GM18526 (cell line): ENCODE data around the gene TNNT3.

Experiments used
- POLR2A ChIP-seq: IDR thresholded peaks from 3 replicates; pipeline ENCODE4 v1.6.1; 2011; ENCODE audit not compliant: insufficient read length; ENCODE audit errors: extremely low read depth

The TNNT3 gene

DNA sequence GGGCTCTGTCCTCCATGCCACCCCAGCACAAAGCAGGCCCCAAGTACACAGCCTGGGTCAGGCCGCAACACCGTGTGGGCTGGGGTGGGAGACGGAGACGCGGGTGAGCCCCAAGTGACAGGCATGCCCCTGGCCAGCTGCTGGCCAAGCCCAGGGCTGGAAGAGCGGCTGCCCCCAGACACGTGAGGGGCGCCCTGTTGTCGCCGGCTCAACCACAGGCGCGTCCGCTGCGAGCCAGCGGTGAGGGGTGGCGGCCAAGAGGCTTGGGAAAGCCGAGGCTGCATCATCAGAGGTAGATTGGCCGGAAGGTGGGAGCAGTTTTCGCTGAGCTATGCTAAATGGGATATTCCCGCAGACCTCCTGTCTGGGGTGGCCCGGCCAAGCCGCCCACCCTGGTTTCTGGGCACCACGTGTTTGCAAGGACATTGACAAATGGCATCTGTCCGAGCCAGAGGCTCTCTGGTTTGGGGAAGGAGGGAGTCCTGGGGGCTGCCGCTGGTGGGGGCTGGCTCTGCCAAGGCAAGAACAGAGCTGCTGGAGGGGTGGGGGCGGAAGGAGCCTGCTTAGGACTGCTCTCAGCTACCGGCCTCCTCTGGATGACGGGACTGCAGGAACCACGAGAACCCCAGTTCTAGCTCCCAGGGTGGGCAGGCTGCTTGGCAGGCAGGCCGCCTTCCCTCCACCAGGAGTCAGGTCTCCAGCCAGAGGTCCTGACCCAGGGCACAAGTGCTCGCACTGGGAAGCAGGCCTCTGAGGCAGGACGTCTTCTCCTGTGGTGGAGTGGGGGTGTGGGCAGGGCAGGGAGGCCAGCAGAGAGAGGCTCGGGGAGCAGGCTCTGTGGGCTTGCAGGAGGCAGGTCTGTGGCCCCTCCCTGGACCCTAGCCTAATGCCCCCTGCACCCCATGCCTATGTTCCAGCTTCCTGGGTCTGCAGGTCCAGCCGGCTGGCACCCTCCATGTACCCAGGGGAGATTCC is 28.4 kb upstream of the TNNT3 start:
- TF ChIP-seq POLR2A: no peak

DNA sequence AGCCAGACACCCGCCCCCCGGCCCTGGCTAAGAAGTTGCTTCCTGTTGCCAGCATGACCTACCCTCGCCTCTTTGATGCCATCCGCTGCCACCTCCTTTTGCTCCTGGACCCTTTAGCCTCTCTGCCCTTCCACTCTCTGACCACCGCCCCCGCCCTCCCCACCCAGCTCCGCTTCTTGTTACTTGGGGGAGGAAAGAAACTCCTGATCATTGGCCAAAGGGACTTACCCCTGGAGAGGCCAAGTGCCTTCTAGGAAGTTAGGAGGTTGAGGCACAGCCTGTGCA is 27.7 kb upstream of the TNNT3 start, which contains the start of gene PRR33:
PRR33 (minus strand) TSS at position 65 of the 285 bp plus-strand sequence. CDS start 1,311 bp downstream, outside the sequence.
- no peak for TF ChIP-seq POLR2A

DNA sequence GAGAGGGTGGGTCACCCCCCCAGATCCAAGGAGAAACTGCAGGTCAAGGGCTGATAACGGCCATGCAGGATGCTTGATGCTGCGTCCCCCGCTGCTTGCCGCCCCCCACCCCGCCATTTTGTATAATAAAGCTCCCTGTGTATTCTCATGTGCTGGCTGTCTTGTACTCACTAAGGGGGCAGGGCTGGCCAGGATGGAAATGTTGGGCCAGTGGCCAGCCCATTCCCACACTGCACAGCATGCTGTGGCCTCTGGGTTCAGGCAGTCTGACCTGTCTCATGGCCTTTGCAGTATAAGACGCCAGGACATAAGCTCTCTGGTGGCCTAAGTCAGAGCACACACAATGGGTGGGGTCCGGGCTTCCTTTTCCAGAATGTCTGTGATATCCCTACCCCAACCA is 27.4 kb upstream of the TNNT3 start:
- no peak for TF ChIP-seq POLR2A

DNA sequence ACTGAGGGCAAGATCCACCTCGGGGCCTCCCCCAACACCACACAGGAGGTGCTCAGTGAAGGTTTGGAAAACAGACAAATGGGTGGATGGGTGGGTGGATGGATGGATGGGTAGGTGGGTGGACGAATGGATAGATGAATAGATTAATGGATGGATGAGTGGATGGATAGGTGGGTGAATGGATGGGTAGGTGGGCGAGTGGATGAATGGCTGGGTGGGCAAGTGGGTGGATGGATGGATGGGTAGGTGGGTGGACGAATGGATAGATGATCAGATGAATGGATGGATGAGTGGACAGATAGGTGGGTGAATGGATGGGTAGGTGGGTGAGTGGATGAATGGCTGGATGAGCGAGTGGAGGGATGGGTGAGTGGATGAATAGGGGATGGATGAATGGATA is 26.9 kb upstream of the TNNT3 start:
- no peak for TF ChIP-seq POLR2A

DNA sequence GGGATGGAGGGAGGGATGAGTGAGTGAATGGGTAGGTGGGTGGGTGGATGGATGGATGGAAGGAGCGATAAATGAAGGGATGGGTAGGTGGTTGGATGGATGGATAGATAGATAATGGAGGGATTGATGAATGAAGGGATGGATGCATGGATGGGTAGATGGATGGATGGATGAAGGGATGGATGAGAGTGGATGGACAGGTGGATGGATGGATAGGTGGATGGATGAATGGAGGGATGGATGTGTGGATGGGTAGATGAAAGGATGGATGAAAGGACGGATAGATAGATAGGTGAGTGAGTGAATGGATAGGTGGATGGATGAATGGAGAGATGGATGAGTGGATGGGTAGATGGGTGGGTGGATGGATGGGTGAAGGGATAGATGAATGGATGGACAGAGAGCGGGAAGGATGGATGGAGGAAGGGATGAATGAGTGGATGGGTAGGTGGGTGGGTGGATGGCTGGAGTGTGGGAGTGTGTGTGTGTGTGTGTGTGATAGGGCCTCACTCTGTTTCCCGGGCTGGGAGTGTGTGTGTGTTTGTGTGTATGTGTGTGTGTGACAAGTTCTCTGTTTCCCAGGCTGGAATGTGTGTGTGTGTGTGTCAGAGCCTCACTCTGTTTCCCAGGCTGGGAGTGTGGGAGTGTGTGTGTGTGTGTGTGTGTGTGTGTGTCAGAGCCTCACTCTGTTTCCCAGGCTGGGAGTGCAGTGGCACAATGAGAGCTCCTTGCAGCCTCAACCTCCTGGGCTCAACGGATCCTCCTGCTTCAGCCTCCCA is 25.7 kb upstream of the TNNT3 start:
- no peak for TF ChIP-seq POLR2A

DNA sequence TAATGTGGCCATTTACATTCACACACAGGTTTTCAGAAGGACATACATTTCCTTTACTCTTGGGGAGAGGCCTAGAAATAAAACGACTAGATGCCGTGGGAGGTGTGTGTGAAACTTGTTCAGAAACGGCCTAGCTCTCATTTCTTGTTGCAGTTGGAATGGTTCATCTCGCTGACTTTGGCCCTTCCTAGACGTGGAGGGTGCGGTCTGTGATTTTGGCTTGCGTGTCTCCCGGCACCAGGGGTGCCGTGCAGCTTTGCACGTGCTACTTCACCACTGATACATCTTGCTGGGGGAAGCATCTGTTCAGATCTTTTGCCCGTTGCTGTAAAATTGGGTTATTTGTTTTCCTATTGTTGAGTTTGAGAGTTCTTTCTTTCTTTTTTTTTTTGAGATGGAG is 24.7 kb upstream of the TNNT3 start:
- no peak for TF ChIP-seq POLR2A

DNA sequence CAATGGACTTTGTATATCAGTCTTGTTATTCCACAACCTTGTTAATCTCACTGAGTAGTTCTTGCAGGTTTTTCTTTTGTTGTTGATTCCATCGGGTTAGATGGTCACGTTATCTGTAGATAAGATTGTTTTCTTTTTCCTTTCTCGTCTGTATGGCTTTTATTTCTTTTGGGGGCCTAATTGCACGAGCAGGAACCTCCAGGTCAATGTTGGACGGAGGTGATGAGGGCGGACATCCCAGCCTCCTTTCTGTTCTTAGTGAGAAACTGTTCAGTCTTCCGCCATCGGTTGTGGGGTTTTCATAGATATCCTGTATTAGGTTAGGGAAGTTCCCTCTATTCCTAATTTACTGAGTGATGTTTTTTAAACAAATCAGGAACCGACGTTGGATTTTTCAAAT is 23.0 kb upstream of the TNNT3 start:
- TF ChIP-seq POLR2A: no peak

DNA sequence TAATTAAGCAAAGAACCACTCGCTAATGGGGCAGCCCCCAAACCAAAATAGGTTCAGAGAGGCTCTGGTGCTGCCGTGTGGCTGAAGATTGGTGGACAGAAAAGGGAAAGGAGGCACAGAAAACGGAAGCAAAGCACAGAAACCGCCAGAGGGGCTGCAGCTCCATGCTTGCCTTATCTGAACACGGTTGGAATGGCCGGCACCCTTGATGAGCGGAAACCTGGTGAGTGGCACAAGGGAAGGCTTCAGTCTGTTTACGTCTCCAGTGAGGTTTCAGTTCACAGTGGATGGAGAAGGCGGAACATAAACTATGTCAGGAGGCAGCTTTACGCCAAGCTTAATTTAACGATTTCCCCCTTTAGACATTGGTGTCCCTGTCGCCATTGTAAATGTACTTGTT is 22.6 kb upstream of the TNNT3 start:
- no peak for TF ChIP-seq POLR2A

DNA sequence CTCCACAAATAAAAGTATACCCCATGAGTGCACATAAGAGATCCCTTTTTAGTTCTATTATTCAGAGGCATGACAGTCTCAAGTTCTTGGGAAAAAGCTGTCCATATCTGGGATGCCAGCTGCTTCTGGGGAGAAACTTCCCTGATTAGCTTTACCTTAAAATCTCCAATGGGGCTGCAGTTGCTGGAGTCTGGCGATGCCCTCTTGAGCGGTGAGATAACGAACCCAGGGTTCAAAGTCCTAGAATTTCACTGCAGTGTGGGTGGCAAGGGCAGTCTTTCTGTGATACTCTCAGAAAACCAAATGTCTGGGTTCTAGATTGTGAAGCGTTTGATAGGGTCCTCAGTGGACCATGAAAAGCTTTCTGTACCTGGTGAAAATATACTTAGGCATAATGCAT is 20.4 kb upstream of the TNNT3 start:
- no peak for TF ChIP-seq POLR2A

DNA sequence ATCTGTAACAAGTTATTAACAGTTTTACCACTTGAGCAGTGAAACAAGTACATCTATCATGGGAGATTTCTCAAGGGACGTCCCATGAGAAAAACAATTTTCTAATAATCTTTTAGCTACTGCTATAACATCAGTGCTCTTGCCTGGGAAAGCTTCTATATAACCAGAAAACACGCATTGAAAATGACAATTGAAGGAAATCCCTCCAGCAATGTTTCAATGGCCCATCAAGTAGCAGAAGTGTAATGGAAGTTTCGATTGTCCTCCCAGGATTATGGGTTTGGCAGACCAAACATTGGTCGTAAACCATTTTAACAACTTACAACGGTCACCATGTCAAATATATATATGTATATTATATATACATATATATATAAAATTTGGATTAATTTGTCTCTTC is 19.8 kb upstream of the TNNT3 start:
- no peak for TF ChIP-seq POLR2A

DNA sequence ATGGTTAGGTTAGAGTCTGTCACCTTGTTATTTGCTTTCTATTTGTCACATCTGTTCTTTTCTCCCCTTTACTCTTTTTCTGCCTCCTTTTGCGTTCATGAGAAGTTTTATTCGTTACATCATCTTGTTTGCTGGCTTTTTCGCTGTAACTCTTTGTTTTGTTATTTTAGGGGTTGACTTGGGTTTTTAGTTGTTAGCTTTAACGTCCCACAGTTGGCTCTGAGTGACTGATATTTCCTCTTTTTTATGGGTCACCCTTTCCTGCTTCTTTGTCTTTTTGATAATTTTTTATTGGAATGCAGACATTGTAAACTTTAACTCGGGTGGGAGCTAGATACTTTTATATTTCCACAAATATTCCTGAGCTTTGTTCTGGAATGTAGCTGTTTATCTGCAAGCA is 13.3 kb upstream of the TNNT3 start:
- TF ChIP-seq POLR2A: no peak

DNA sequence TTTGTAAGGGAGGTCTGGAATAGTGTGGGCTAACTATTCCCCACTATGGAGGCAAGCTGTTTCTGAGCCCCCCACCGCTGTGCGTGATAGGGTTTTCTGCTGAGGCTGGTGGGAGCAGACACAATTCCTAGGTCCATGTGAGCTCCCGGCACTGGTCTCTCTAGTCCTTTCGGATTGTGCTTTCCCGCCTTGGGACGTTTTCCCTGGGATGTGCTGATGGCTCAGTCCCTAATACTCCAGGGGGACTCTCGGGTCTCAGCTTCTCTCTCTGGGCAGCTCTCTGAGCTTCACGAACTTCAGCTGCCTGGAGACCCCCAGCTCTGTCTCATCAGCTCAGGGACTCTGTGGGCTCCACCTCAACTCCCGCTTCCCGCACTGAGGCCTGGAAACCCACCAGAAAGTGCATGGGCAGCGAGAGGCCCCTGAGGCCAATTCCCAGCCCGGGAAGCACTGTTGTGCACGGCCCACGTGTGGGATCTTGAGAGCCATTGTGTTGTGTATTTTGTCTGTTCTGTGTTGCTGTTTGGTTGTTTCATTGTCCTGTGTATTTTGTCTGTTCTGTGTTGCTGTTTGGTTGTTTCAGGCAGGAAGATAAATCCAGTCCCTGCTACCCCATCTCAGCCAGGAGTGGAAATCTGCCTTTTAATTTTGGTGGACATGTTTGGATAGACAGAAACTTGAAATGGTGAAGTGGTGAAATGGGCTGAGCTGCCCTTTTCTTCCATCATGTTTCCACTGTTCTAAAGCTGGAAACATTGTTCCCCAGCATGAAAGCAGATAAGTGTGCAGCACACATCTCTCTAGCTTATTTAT is 12.7 kb upstream of the TNNT3 start:
- TF ChIP-seq POLR2A: no peak

DNA sequence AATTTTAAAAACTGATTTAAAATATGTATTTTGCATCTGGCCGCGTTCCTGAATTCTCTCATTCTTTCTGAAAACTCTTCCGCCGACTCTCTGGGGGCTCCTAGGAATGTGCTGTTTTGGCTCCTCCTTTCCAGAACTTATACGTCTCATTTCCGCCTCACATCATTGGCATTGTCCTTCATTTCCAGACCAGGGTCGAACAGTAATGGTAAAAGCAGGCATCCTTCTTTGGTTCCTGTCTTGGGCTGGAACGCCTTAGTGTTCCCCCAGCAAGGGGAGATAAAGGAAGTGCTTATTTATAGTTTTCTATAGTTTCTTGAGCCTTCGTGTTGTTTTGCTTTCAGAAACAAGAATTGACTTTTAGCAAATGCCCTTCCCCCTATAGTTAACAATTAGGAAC is 10.9 kb upstream of the TNNT3 start:
- no peak for TF ChIP-seq POLR2A

DNA sequence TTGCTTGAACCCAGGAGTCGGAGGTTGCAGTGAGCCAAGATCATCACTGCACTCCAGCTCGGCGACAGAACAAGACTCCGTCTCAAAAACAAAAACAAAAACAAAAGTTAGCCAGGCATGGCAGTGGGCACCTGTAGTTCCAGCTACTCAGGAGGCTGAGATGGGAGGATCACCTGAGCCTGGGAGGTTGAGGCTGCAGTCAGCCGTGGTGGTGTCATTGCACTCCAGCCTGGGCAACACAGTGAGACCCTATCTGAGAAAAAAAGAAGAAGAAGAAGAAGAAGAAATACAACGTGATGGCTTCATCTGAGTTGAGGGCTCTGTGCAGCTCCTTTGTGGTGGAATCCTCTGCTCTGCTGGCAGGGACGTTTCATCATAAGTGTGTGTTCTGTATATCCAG is 10.0 kb upstream of the TNNT3 start:
- no peak for TF ChIP-seq POLR2A

DNA sequence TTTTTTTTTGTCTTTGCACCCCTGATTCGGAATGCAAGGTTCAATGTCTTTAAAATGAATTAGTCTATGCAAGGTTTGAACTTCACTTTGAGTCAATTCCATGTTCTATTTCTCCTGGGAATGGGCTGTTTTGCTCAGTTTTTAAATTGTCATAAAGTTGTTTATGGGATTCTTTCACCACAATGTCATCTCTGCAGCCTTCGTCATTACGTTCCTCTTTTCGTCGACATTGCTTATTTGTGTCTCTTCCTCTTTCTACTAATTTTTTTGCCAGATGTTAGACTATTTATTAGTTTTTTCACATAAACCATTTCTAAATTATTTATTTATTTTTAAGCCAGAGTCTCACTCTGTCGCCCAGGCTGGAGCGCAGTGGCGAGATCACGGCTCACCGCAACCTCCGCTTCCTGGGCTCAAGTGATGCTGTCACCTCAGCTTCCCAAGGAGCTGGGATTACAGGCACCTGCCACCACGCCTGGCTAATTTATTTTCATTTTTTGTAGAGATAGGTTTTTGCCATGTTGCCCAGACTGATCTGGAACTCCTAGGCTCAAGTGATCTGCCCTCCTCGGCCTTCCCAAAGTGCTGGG is 7.1 kb upstream of the TNNT3 start:
- TF ChIP-seq POLR2A: no peak
